Adrenal gland (tissue), 12 donors: ENCODE data around the gene FHAD1. TPM values are rescaled to one million over a fixed set of nuclear protein-coding genes. Genes with fewer than 3 reads are reported as not detected.

Experiments used
- DNase-seq, 7 donors: peaks; one replicate each; pipeline ENCODE4 v3.0.0-alpha.2; 2019 to 2020
- H3K27ac ChIP-seq, 5 donors: fragments of 200-600 bp; sonication (generic) in 4 of 5; 1 replicate in 3 of 5; 2 replicates in 2 of 5; pipeline versions ENCODE4 v1.5.1 to v1.8.0; 2016 to 2020; ENCODE audit warnings: mild to moderate bottlenecking in 1 of 5
- H3K27me3 ChIP-seq: fragments of 200-600 bp; 2 replicates; pipeline ENCODE4 v1.8.0; 2021
- H3K36me3 ChIP-seq, 2 donors: fragments of 200-600 bp; replicated peaks in 1 of 2; 1 replicate in 1 of 2; 2 replicates in 1 of 2; pipeline versions ENCODE4 v1.5.1 to v1.8.0; 2018 to 2022
- H3K4me1 ChIP-seq, 2 donors: fragments of 200-600 bp; replicated peaks in 1 of 2; 1 replicate in 1 of 2; 2 replicates in 1 of 2; pipeline versions ENCODE4 v1.5.1 to v1.8.0; 2018 to 2021
- H3K4me3 ChIP-seq, 4 donors: fragments of 200-600 bp; sonication (generic) in 3 of 4; one replicate each; pipeline ENCODE4 v1.5.1; 2016 to 2018
- H3K9me3 ChIP-seq, 3 donors: fragments of 200-600 bp; sonication (generic) in 1 of 3; replicated peaks in 1 of 3; 1 replicate in 2 of 3; 2 replicates in 1 of 3; pipeline versions ENCODE4 v1.5.1 to v1.8.0; 2016 to 2021
- CTCF ChIP-seq, 6 experiments: fragments of 450-650 bp in 4 of 6; fragments of 200-600 bp in 2 of 6; sonication (generic) in 1 of 6; IDR thresholded peaks; 1 replicate in 5 of 6; 2 replicates in 1 of 6; pipeline versions ENCODE4 v1.5.1 to v1.8.0; 2016 to 2021; ENCODE audit warnings: antibody characterized with exemption in 6 of 6, mild to moderate bottlenecking in 2 of 6, moderate library complexity in 1 of 6
- POLR2A ChIP-seq, 2 donors: fragments of 450-650 bp; IDR thresholded peaks; one replicate each; pipeline ENCODE4 v1.6.1; 2017; ENCODE audit warnings: antibody characterized with exemption in 2 of 2, mild to moderate bottlenecking in 2 of 2, moderate library complexity in 1 of 2
- WGBS, 4 donors: extraction: QIAGEN DNeasy Blood & Tissue Kit in 2 of 4; methylation state at CpG; one replicate each; pipeline versions ENCODE4 v1.1.5 to v1.1.7; 2013 to 2017; 5-methylcytosine and 5-hydroxymethylcytosine counted together
- intact Hi-C, 2 donors: fragments of 100-400 bp; cut with DNase I; formaldehyde crosslinking; loops; one replicate each; pipeline versions ENCODE4 v1.14.1 to v1.15.0; 2022 to 2023
- polyA plus RNA-seq, 3 donors: library from polyadenylated mRNA; stranded (reverse); fragments of 200-250 nt in 2 of 3; fragments of 350-450 nt in 1 of 3; fragmentation: Illumina TruSeq in 1 of 3; extraction: RNeasy Lipid Tissue Mini Kit (QIAGEN cat#74804) in 1 of 3; gene quantifications; one replicate each; pipeline ENCODE4 v1.2.3, GENCODE V29; 2013 to 2014
- total RNA-seq, 9 donors: library from RNA; depleted of rRNA in 4 of 9; stranded (reverse); fragments of >200 nt in 4 of 9; fragments of 120-200 nt in 1 of 9; fragmentation: NEBNext Ultra II Directional in 1 of 9; extraction: Animal tissue kit (Norgen Biotek cat#: 25700) in 1 of 9; gene quantifications; one replicate each; pipeline versions ENCODE4 v1.1.0 to v1.2.4, GENCODE V29; 2013 to 2023
- donor health status: healthy with polysubstance abuse.
- donor health status: Bipolar disorder and iron deficiency.
- donor health status: DM: yes; HTN: yes; CAD: no.
- donor health status: DM: no; HTN: no; CAD: no.
- donor health status: DM: no; HTN: no; CAD: no.
- donor health status: DM: yes; HTN: yes; CAD: no.

FHAD1 gene
- total and polyA plus RNA-seq, 12 donors = 0.09 to 1.6 (median 0.57) TPM; not detected in 1

- Histone ChIP-seq H3K9me3 (no peaks in the 10 kb centered on the region), H3K36me3 (no peaks in the 10 kb centered on the region), H3K27ac (no peak overlapping the region), H3K4me1 (no peaks in the 10 kb centered on the region), H3K4me3 (no peak overlapping the region), H3K27me3 (no peaks in the 10 kb centered on the region)
- whole genome bisulfite sequencing, 4 donors = 82 to 99% (median 90%) methylated on average over 4 to 8 of the region's 8 CpGs
- DNase-seq = no peak
- TF ChIP-seq CTCF (IDR thresholded peaks at IDR 0.05) (no peak), POLR2A (IDR thresholded peaks at IDR 0.05) (no peak)
- intact Hi-C loops = no loop called here
Measured at GRCh38 chr1:15390667-15391066, 143.6 kb downstream of the FHAD1 start.

GRCh38 chr1:15391366-15391765 is 144.3 kb downstream of the FHAD1 start:
- Histone ChIP-seq H3K4me1 (no peaks in the 10 kb centered on the region), H3K9me3 (no peaks in the 10 kb centered on the region), H3K4me3 (no peak overlapping the region), H3K27me3 (no peaks in the 10 kb centered on the region), H3K27ac (no peak overlapping the region), H3K36me3 (no peaks in the 10 kb centered on the region)
- intact Hi-C loops = no loop called here
- WGBS, 4 donors = 69 to 83% (median 78%) methylated on average over 4 of the region's 4 CpGs
- no peak for TF ChIP-seq POLR2A (IDR thresholded peaks at IDR 0.05)
- TF ChIP-seq CTCF (IDR thresholded peaks at IDR 0.05) = no peak
- DNase-seq = no peak

GRCh38 chr1:15393475-15394257 is 146.6 kb downstream of the FHAD1 start:
- Histone ChIP-seq H3K4me1 (no peaks in the 10 kb centered on the region), H3K36me3 (no peaks in the 10 kb centered on the region), H3K27me3 (no peaks in the 10 kb centered on the region), H3K9me3 (no peaks in the 10 kb centered on the region), H3K4me3 (no peak overlapping the region), H3K27ac (no peak overlapping the region)
- intact Hi-C loops = no loop called here
- WGBS, 4 donors = 80 to 89% (median 84%) methylated on average over 9 of the region's 9 CpGs
- no peak for TF ChIP-seq CTCF (IDR thresholded peaks at IDR 0.05)
- no peak for TF ChIP-seq POLR2A (IDR thresholded peaks at IDR 0.05)
- DNase-seq = no peak

GRCh38 chr1:15394258-15394690 is 147.3 kb downstream of the FHAD1 start:
- intact Hi-C loops = no loop called here
- no peaks in the 10 kb centered on the region for H3K27me3 ChIP-seq
- no peaks in the 10 kb centered on the region for H3K36me3 ChIP-seq
- DNase-seq = no peak
- H3K9me3 ChIP-seq = no peaks in the 10 kb centered on the region
- no peaks in the 10 kb centered on the region for H3K4me1 ChIP-seq
- H3K27ac ChIP-seq = no peak overlapping the region
- WGBS, 4 donors = 65 to 76% (median 69%) methylated on average over 3 of the region's 3 CpGs
- H3K4me3 ChIP-seq = no peak overlapping the region
- no peak for TF ChIP-seq POLR2A (IDR thresholded peaks at IDR 0.05)
- no peak for TF ChIP-seq CTCF (IDR thresholded peaks at IDR 0.05)
